IPS-20b (cell line): Measurements from ENCODE around the gene ST3GAL3.

Experiments
- H3K27ac ChIP-seq: one replicate; pipeline ENCODE4 v1.5.1; 2013; ENCODE audit warnings: low read length
- H3K27me3 ChIP-seq: 2 replicates; pipeline ENCODE4 v1.6.1; 2013; ENCODE audit warnings: mild to moderate bottlenecking, low read length, inconsistent platforms; ENCODE audit not compliant: insufficient read depth
- H3K36me3 ChIP-seq: 2 replicates; pipeline ENCODE4 v1.6.1; 2013; ENCODE audit warnings: low read depth, mild to moderate bottlenecking, inconsistent platforms, low read length, moderate library complexity; ENCODE audit not compliant: insufficient read depth
- H3K4me1 ChIP-seq: 2 replicates; pipeline ENCODE4 v1.6.1; 2013; ENCODE audit warnings: mild to moderate bottlenecking, control low read depth, inconsistent platforms, low read length, moderate library complexity; ENCODE audit not compliant: insufficient read depth
- H3K4me3 ChIP-seq: 2 replicates; pipeline ENCODE4 v1.5.1; 2013; ENCODE audit warnings: mild to moderate bottlenecking, low read length, inconsistent platforms
- H3K9ac ChIP-seq: 2 replicates; pipeline ENCODE4 v1.6.1; 2013; ENCODE audit warnings: low read depth, mild to moderate bottlenecking, inconsistent platforms, low read length, moderate library complexity
- H3K9me3 ChIP-seq: 2 replicates; pipeline ENCODE4 v1.6.1; 2013; ENCODE audit warnings: mild to moderate bottlenecking, low read depth, low read length, inconsistent platforms; ENCODE audit not compliant: insufficient read depth

Gene ST3GAL3

GRCh38 chr1:43864111-43865045, 157.0 kb downstream of the ST3GAL3 start:
- Histone ChIP-seq H3K36me3 (no peaks in the 10 kb centered on the region), H3K9ac (no peak overlapping the region), H3K9me3 (no peaks in the 10 kb centered on the region), H3K27ac (no peak overlapping the region), H3K4me1 (no peaks in the 10 kb centered on the region), H3K27me3 (no peaks in the 10 kb centered on the region), H3K4me3 (no peak overlapping the region)

GRCh38 chr1:43866201-43866600, 158.9 kb downstream of the ST3GAL3 start:
- H3K9ac ChIP-seq, result no peak overlapping the region
- H3K27me3 ChIP-seq, result no peaks in the 10 kb centered on the region
- H3K4me1 ChIP-seq, result no peaks in the 10 kb centered on the region
- H3K9me3 ChIP-seq, result no peaks in the 10 kb centered on the region
- H3K27ac ChIP-seq, result no peak overlapping the region
- H3K4me3 ChIP-seq, result no peak overlapping the region
- no peaks in the 10 kb centered on the region for H3K36me3 ChIP-seq

GRCh38 chr1:43867976-43868740, 160.8 kb downstream of the ST3GAL3 start:
- no peaks in the 10 kb centered on the region for H3K36me3 ChIP-seq
- H3K27me3 ChIP-seq, result no peaks in the 10 kb centered on the region
- H3K4me3 ChIP-seq, result no peak overlapping the region
- no peak overlapping the region for H3K9ac ChIP-seq
- H3K9me3 ChIP-seq, result no peaks in the 10 kb centered on the region
- no peaks in the 10 kb centered on the region for H3K4me1 ChIP-seq
- H3K27ac ChIP-seq, result no peak overlapping the region

GRCh38 chr1:43868741-43869067, 161.4 kb downstream of the ST3GAL3 start:
- no peak overlapping the region for H3K9ac ChIP-seq
- H3K4me1 ChIP-seq, result no peaks in the 10 kb centered on the region
- H3K36me3 ChIP-seq, result no peaks in the 10 kb centered on the region
- no peak overlapping the region for H3K27ac ChIP-seq
- no peak overlapping the region for H3K4me3 ChIP-seq
- H3K9me3 ChIP-seq, result no peaks in the 10 kb centered on the region
- H3K27me3 ChIP-seq, result no peaks in the 10 kb centered on the region

GRCh38 chr1:43870306-43870705, 163.0 kb downstream of the ST3GAL3 start:
- H3K36me3 ChIP-seq, result no peaks in the 10 kb centered on the region
- no peaks in the 10 kb centered on the region for H3K4me1 ChIP-seq
- no peaks in the 10 kb centered on the region for H3K9me3 ChIP-seq
- no peaks in the 10 kb centered on the region for H3K27me3 ChIP-seq
- H3K9ac ChIP-seq, result no peak overlapping the region
- no peak overlapping the region for H3K27ac ChIP-seq
- no peak overlapping the region for H3K4me3 ChIP-seq

- Histone ChIP-seq H3K27ac (no peak overlapping the region), H3K36me3 (no peaks in the 10 kb centered on the region), H3K4me3 (no peak overlapping the region), H3K9me3 (no peaks in the 10 kb centered on the region), H3K9ac (no peak overlapping the region), H3K27me3 (no peaks in the 10 kb centered on the region), H3K4me1 (no peaks in the 10 kb centered on the region)
Measured at GRCh38 chr1:43871181-43871910, 164.0 kb downstream of the ST3GAL3 start.

- H3K27ac ChIP-seq, result no peak overlapping the region
- H3K27me3 ChIP-seq, result no peaks in the 10 kb centered on the region
- no peaks in the 10 kb centered on the region for H3K9me3 ChIP-seq
- no peaks in the 10 kb centered on the region for H3K36me3 ChIP-seq
- H3K4me3 ChIP-seq, result no peak overlapping the region
- H3K4me1 ChIP-seq, result no peaks in the 10 kb centered on the region
- no peak overlapping the region for H3K9ac ChIP-seq
Measured at GRCh38 chr1:43872280-43872679, 164.9 kb downstream of the ST3GAL3 start.

- Histone ChIP-seq H3K27ac (no peak overlapping the region), H3K9ac (no peak overlapping the region), H3K36me3 (no peaks in the 10 kb centered on the region), H3K9me3 (no peaks in the 10 kb centered on the region), H3K27me3 (no peaks in the 10 kb centered on the region), H3K4me1 (no peaks in the 10 kb centered on the region), H3K4me3 (no peak overlapping the region)
Measured at GRCh38 chr1:43873851-43874250, 166.5 kb downstream of the ST3GAL3 start.

- no peaks in the 10 kb centered on the region for H3K27me3 ChIP-seq
- H3K9ac ChIP-seq, result no peak overlapping the region
- no peak overlapping the region for H3K27ac ChIP-seq
- no peaks in the 10 kb centered on the region for H3K4me1 ChIP-seq
- H3K36me3 ChIP-seq, result no peaks in the 10 kb centered on the region
- H3K4me3 ChIP-seq, result no peak overlapping the region
- no peaks in the 10 kb centered on the region for H3K9me3 ChIP-seq
Measured at GRCh38 chr1:43874716-43875115, 167.4 kb downstream of the ST3GAL3 start.

GRCh38 chr1:43875331-43875730, 168.0 kb downstream of the ST3GAL3 start:
- Histone ChIP-seq H3K9me3 (no peaks in the 10 kb centered on the region), H3K27me3 (no peaks in the 10 kb centered on the region), H3K27ac (no peak overlapping the region), H3K4me1 (no peaks in the 10 kb centered on the region), H3K4me3 (no peak overlapping the region), H3K9ac (no peak overlapping the region), H3K36me3 (no peaks in the 10 kb centered on the region)

- H3K27me3 ChIP-seq, result no peaks in the 10 kb centered on the region
- H3K36me3 ChIP-seq, result no peaks in the 10 kb centered on the region
- H3K4me1 ChIP-seq, result no peaks in the 10 kb centered on the region
- no peak overlapping the region for H3K27ac ChIP-seq
- no peak overlapping the region for H3K4me3 ChIP-seq
- no peak overlapping the region for H3K9ac ChIP-seq
- H3K9me3 ChIP-seq, result no peaks in the 10 kb centered on the region
Measured at GRCh38 chr1:43877101-43877500, 169.8 kb downstream of the ST3GAL3 start.
